CD4-positive, alpha-beta T cell (primary cell): Measurements from ENCODE around the gene SLC39A8. TPM values are rescaled to one million over a fixed set of nuclear protein-coding genes. Genes with fewer than 3 reads are reported as not detected.
A peak's percentile ranks its signal among the peaks of the same experiment; 100 is the strongest.

Experiments used
- ATAC-seq: fragments of 200-7000 bp; cut with Tn5 transposase; one replicate; pipeline ENCODE4 v1.10.0; 2022; ENCODE audit warnings: mild to moderate bottlenecking; ENCODE audit not compliant: poor library complexity
- CTCF ChIA-PET: fragments of 350-600 bp; sonication (Branson Sonifier 250); formaldehyde crosslinking; loops from one replicate; lab custom pipeline; 2021; ENCODE audit warnings: antibody characterized with exemption, inconsistent platforms; lab: Charles Lee
- POLR2A ChIA-PET: fragments of 350-600 bp; sonication (Branson Sonifier 250); formaldehyde crosslinking; loops from one replicate; lab custom pipeline; 2021; ENCODE audit warnings: antibody characterized with exemption, inconsistent platforms; lab: Charles Lee
- DNase-seq, 14 experiments: peaks; one replicate each; pipeline ENCODE4 v3.0.0-alpha.2; 2013 to 2020; ENCODE audit warnings: mixed read lengths in 2 of 14
- H3K27ac ChIP-seq, 2 donors: one replicate each; pipeline versions ENCODE4 v1.5.1 to v1.7.0; 2013; ENCODE audit warnings: low read length in 2 of 2, low read depth in 1 of 2, mild to moderate bottlenecking in 1 of 2
- H3K27me3 ChIP-seq, 2 experiments: 1 replicate in 1 of 2; 2 replicates in 1 of 2; pipeline versions ENCODE4 v1.6.1 to v1.7.0; 2013; ENCODE audit warnings: low read length in 2 of 2, control low read depth in 1 of 2, mild to moderate bottlenecking in 1 of 2, moderate library complexity in 1 of 2; ENCODE audit not compliant: insufficient read depth in 2 of 2, control insufficient read depth in 1 of 2
- H3K36me3 ChIP-seq: one replicate; pipeline ENCODE4 v1.6.1; 2013; ENCODE audit warnings: low read length, control low read depth; ENCODE audit not compliant: insufficient read depth
- H3K4me1 ChIP-seq: one replicate; pipeline ENCODE4 v1.6.1; 2013; ENCODE audit warnings: low read length, control low read depth; ENCODE audit not compliant: insufficient read depth
- H3K4me3 ChIP-seq: one replicate; pipeline ENCODE4 v1.5.1; 2013; ENCODE audit warnings: mild to moderate bottlenecking, low read length, moderate library complexity
- H3K9me3 ChIP-seq, 2 experiments: 1 replicate in 1 of 2; 2 replicates in 1 of 2; pipeline versions ENCODE4 v1.6.1 to v1.7.0; 2013; ENCODE audit warnings: low read length in 2 of 2, mild to moderate bottlenecking in 2 of 2, control low read depth in 1 of 2, moderate library complexity in 1 of 2; ENCODE audit not compliant: control insufficient read depth in 1 of 2, insufficient read depth in 1 of 2
- H3K27ac Mint-ChIP-seq: one replicate; pipeline ENCODE4 v1.8.0; 2020; ENCODE audit warnings: mixed read lengths
- H3K27me3 Mint-ChIP-seq: one replicate; pipeline ENCODE4 v1.8.0; 2021; ENCODE audit warnings: mixed read lengths
- H3K36me3 Mint-ChIP-seq: one replicate; pipeline ENCODE4 v1.8.0; 2021; ENCODE audit warnings: low read depth, mixed read lengths
- H3K4me1 Mint-ChIP-seq: one replicate; pipeline ENCODE4 v1.8.0; 2021; ENCODE audit warnings: low read depth, mixed read lengths
- H3K4me3 Mint-ChIP-seq: one replicate; pipeline ENCODE4 v1.8.0; 2020; ENCODE audit warnings: mild to moderate bottlenecking, mixed read lengths
- H3K9me3 Mint-ChIP-seq: one replicate; pipeline ENCODE4 v1.8.0; 2020; ENCODE audit warnings: mixed read lengths
- CTCF ChIP-seq: fragments of 200-600 bp; IDR thresholded peaks from one replicate; pipeline ENCODE4 v1.8.0; 2022; ENCODE audit warnings: antibody characterized with exemption, mild to moderate bottlenecking
- intact Hi-C, 2 experiments: fragments of 100-400 bp; cut with DNase I in 1 of 2; cut with micrococcal nuclease in 1 of 2; formaldehyde crosslinking; loops; one replicate each; pipeline versions ENCODE4 v1.15.1 to v1.9.0; 2023 to 2025; cut with DNase I, micrococcal nuclease
- total RNA-seq, 174 experiments: library from RNA in 2 of 174; stranded (reverse) in 2 of 174; gene quantifications; one replicate each; pipeline ENCODE4 v1.2.3 and lab custom pipeline; 2021 to 2026

SLC39A8 gene
- total RNA-seq, 2 experiments from 2014 or later = 17.9 to 18.0 TPM

GRCh38 chr4:102338405-102338804, 6.9 kb downstream of the SLC39A8 start:
- ChIA-PET CTCF (interaction anchor here (0.7 kb wide), 1 partner anchor 222 kb away, joined by 3 read pairs; no protein-coding TSS in a partner anchor), POLR2A (interaction anchor here (1.4 kb wide), 1 partner anchor 17 kb away, joined by 3 read pairs; no protein-coding TSS in a partner anchor)
- H3K4me3 Mint-ChIP-seq = no peak overlapping the region
- H3K9me3 Mint-ChIP-seq = no peaks in the 10 kb centered on the region
- no peak for TF ChIP-seq CTCF
- no peak for ATAC-seq
- peaks cover 82% of the 10 kb centered on the region for H3K4me1 Mint-ChIP-seq
- no peaks in the 10 kb centered on the region for H3K27me3 Mint-ChIP-seq
- peaks cover 8% of the 10 kb centered on the region for H3K36me3 Mint-ChIP-seq
- Histone ChIP-seq H3K9me3 (no peaks in the 10 kb centered on the region), H3K36me3 (peaks cover 4% of the 10 kb centered on the region), H3K4me3 (no peak overlapping the region), H3K27ac (no peak overlapping the region), H3K27me3 (no peaks in the 10 kb centered on the region), H3K4me1 (peaks cover 11% of the 10 kb centered on the region)
- no peak for DNase-seq
- intact Hi-C loops = no loop called here
- H3K27ac Mint-ChIP-seq = no peak overlapping the region

GRCh38 chr4:102335616-102336015, 9.7 kb downstream of the SLC39A8 start:
- no peak overlapping the region for H3K4me3 ChIP-seq
- ATAC-seq (no peak), DNase-seq (peak in 3 of 14 experiments; percentile 7 to 15 (median 15))
- H3K27ac Mint-ChIP-seq = no peak overlapping the region
- no peaks in the 10 kb centered on the region for H3K4me1 ChIP-seq
- ChIA-PET POLR2A (no interaction called here), CTCF (no interaction called here)
- peaks cover 80% of the 10 kb centered on the region for H3K4me1 Mint-ChIP-seq
- intact Hi-C loops = no loop called here
- TF ChIP-seq CTCF = no peak
- no peak overlapping the region for H3K27ac ChIP-seq
- no peaks in the 10 kb centered on the region for H3K27me3 Mint-ChIP-seq
- no peaks in the 10 kb centered on the region for H3K27me3 ChIP-seq
- no peaks in the 10 kb centered on the region for H3K9me3 ChIP-seq
- no peaks in the 10 kb centered on the region for H3K9me3 Mint-ChIP-seq
- no peak overlapping the region for H3K4me3 Mint-ChIP-seq
- H3K36me3 ChIP-seq = peaks cover 4% of the 10 kb centered on the region
- peaks cover 8% of the 10 kb centered on the region for H3K36me3 Mint-ChIP-seq

GRCh38 chr4:102334624-102335023, 10.7 kb downstream of the SLC39A8 start:
- ChIA-PET POLR2A (no interaction called here), CTCF (no interaction called here)
- H3K27ac Mint-ChIP-seq = no peak overlapping the region
- intact Hi-C loops = no loop called here
- no peak overlapping the region for H3K4me3 ChIP-seq
- H3K9me3 ChIP-seq = no peaks in the 10 kb centered on the region
- peaks cover 5% of the 10 kb centered on the region for H3K36me3 Mint-ChIP-seq
- no peak overlapping the region for H3K4me3 Mint-ChIP-seq
- peaks cover 81% of the 10 kb centered on the region for H3K4me1 Mint-ChIP-seq
- H3K4me1 ChIP-seq = no peaks in the 10 kb centered on the region
- H3K27ac ChIP-seq = no peak overlapping the region
- no peaks in the 10 kb centered on the region for H3K27me3 ChIP-seq
- H3K9me3 Mint-ChIP-seq = no peaks in the 10 kb centered on the region
- TF ChIP-seq CTCF = no peak
- ATAC-seq = no peak
- H3K36me3 ChIP-seq = peaks cover 4% of the 10 kb centered on the region
- H3K27me3 Mint-ChIP-seq = no peaks in the 10 kb centered on the region
- DNase-seq = no peak
